ENCODE data around the gene LSM10. TPM values are rescaled to one million over a fixed set of nuclear protein-coding genes. Genes with fewer than 3 reads are reported as not detected.

LSM10 gene
- total and polyA plus RNA-seq, 11 donors: 39.1 to 95.9 (median 49.9) TPM

- Histone ChIP-seq H3K27ac (peak overlapping the region; percentile 84 to 99 (median 96)), H3K27me3 (no peaks in the 10 kb centered on the region), H3K9me3 (no peaks in the 10 kb centered on the region), H3K36me3 (peaks cover 0 to 22% (median 12%) of the 10 kb centered on the region in 9 donors), H3K4me3 (peak overlapping the region; percentile 22 to 97 (median 84)), H3K4me1 (peaks cover 9 to 76% (median 57%) of the 10 kb centered on the region in 12 donors)
- ATAC-seq (peak; percentile 79 to 86 (median 85)), DNase-seq (peak; percentile 90 to 98 (median 92))
- intact Hi-C loops (cut with DNase I): loop anchor here in 2 of 10 donors (1.0 to 10.0 kb wide), 2 partner anchors 11 to 162 kb away; partner anchors contain the start of genes LSM10 (in 1 of the 2) and THRAP3 (in 1 of the 2)
- 0 to 3% (median 2%) methylated on average over 11 to 14 of the region's 14 CpGs for WGBS, 4 donors
- TF ChIP-seq POLR2A (IDR thresholded peaks at IDR 0.05) (peak in 1 of 2 donors; percentile 83), CTCF (IDR thresholded peaks at IDR 0.05) (no peak)
These were observed 11.2 kb downstream of the LSM10 start for GRCh38 chr1:36386265-36387140.

GRCh38 chr1:36385410-36386264, 12.1 kb downstream of the LSM10 start, which contains the start of gene STK40:
Gene STK40 (minus strand): TSS chr1:36385924. CDS start chr1:36361332, 24,592 bp downstream.
- WGBS, 4 donors: 0 to 1% (median 0%) methylated on average over 22 to 82 of the region's 82 CpGs
- DNase-seq: peak; percentile 98 to 99 (median 99)
- peak; percentile 89 to 96 (median 94) for ATAC-seq
- peaks cover 10 to 84% (median 59%) of the 10 kb centered on the region in 12 donors for H3K4me1 ChIP-seq
- peak within 1 kb of the TSS; percentile 70 to 98 (median 91) for H3K4me3 ChIP-seq
- H3K27me3 ChIP-seq: no peaks in the 10 kb centered on the region
- H3K9me3 ChIP-seq: no peaks in the 10 kb centered on the region
- peaks cover 0 to 13% (median 4%) of the 10 kb centered on the region in 9 donors for H3K36me3 ChIP-seq
- peak within 1 kb of the TSS; percentile 93 to 99 (median 97) for H3K27ac ChIP-seq
- TF ChIP-seq POLR2A (IDR thresholded peaks at IDR 0.05): peak; percentile 76 to 92
- TF ChIP-seq CTCF (IDR thresholded peaks at IDR 0.05): no peak
- intact Hi-C loops (cut with DNase I): loop anchor here in 2 of 10 donors (1.0 to 10.0 kb wide), 2 partner anchors 12 to 161 kb away; partner anchors contain the start of genes LSM10 (in 1 of the 2) and THRAP3 (in 1 of the 2)

- intact Hi-C loops (cut with DNase I): loop anchor here in 1 of 10 donors (10.0 kb wide), 1 partner anchor 160 kb away; the partner anchor contains the start of gene THRAP3
- WGBS, 4 donors: 1 to 4% (median 2%) methylated on average over 21 to 25 of the region's 25 CpGs
- H3K27ac ChIP-seq: peak overlapping the region; percentile 45 to 99 (median 97)
- H3K9me3 ChIP-seq: no peaks in the 10 kb centered on the region
- no peaks in the 10 kb centered on the region for H3K27me3 ChIP-seq
- DNase-seq (peak in 4 of 5 donors; percentile 43 to 60 (median 54)), ATAC-seq (no peak)
- TF ChIP-seq POLR2A (IDR thresholded peaks at IDR 0.05) (no peak), CTCF (IDR thresholded peaks at IDR 0.05) (no peak)
- H3K36me3 ChIP-seq: peaks cover 0 to 5% (median 0%) of the 10 kb centered on the region in 9 donors
- peaks cover 15 to 85% (median 68%) of the 10 kb centered on the region in 12 donors for H3K4me1 ChIP-seq
- peak overlapping the region; percentile 70 to 98 (median 91) for H3K4me3 ChIP-seq
These were observed 12.9 kb downstream of the LSM10 start for GRCh38 chr1:36384542-36385409.

Measured in heart left ventricle (tissue), 16 donors.